Tibial nerve (tissue), 4 donors: ENCODE results near the gene ACP6.

Experiments
- EP300 ChIP-seq, 2 donors: sonication (generic); formaldehyde crosslinking; IDR thresholded peaks; one replicate each; pipeline ENCODE4 v1.6.1; 2017; ENCODE audit warnings: antibody characterized with exemption in 2 of 2, mild to moderate bottlenecking in 1 of 2
- TF ChIP-seq, protein P1 (sequence below), 5 experiments: fragments of 200-600 bp in 3 of 5; fragments of 450-650 bp in 2 of 5; sonication (generic) in 3 of 5; IDR thresholded peaks; one replicate each; pipeline ENCODE4 v1.5.1; 2016 to 2019; ENCODE audit warnings: antibody characterized with exemption in 5 of 5, mild to moderate bottlenecking in 3 of 5, moderate library complexity in 2 of 5

GRCh38 chr1:147670319-147671001, at the start of gene ACP6:
- TF ChIP-seq, protein P1, sequence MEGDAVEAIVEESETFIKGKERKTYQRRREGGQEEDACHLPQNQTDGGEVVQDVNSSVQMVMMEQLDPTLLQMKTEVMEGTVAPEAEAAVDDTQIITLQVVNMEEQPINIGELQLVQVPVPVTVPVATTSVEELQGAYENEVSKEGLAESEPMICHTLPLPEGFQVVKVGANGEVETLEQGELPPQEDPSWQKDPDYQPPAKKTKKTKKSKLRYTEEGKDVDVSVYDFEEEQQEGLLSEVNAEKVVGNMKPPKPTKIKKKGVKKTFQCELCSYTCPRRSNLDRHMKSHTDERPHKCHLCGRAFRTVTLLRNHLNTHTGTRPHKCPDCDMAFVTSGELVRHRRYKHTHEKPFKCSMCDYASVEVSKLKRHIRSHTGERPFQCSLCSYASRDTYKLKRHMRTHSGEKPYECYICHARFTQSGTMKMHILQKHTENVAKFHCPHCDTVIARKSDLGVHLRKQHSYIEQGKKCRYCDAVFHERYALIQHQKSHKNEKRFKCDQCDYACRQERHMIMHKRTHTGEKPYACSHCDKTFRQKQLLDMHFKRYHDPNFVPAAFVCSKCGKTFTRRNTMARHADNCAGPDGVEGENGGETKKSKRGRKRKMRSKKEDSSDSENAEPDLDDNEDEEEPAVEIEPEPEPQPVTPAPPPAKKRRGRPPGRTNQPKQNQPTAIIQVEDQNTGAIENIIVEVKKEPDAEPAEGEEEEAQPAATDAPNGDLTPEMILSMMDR (IDR thresholded peaks at IDR 0.05), result peak in 2 of 5 experiments; percentile 10 to 23
- peak in 1 of 2 donors; percentile 82 for TF ChIP-seq EP300 (IDR thresholded peaks at IDR 0.05)
